HL-60 (cell line): Measurements from ENCODE around the gene CHMP1A.

Source experiments
- DNase-seq, 2 experiments: peaks; one replicate each; pipeline ENCODE4 v3.0.0-alpha.2; 2010 to 2020; ENCODE audit warnings: low read depth in 1 of 2, low spot score in 1 of 2
- H3K27ac ChIP-seq: fragments of 250-450 bp; sonication (Bioruptor Pico); replicated peaks from 2 replicates; pipeline ENCODE4 v1.5.1; 2020; ENCODE audit warnings: mild to moderate bottlenecking, moderate library complexity
- H3K27me3 ChIP-seq: fragments of 250-450 bp; sonication (Bioruptor Pico); 2 replicates; pipeline ENCODE4 v1.5.1; 2021; ENCODE audit warnings: mild to moderate bottlenecking, moderate library complexity; ENCODE audit not compliant: insufficient read depth, poor library complexity, severe bottlenecking
- H3K4me3 ChIP-seq: replicated peaks from 2 replicates; pipeline ENCODE4 v1.5.1; 2011; ENCODE audit warnings: mild to moderate bottlenecking, control low read depth, low read length; ENCODE audit not compliant: insufficient read depth
- CTCF ChIP-seq: IDR thresholded peaks from one replicate; pipeline ENCODE4 v1.5.1; 2011; ENCODE audit warnings: low read length, control low read depth, inconsistent platforms; ENCODE audit not compliant: insufficient read depth
- GABPA ChIP-seq: IDR thresholded peaks from 2 replicates; pipeline ENCODE4 v1.6.1; 2012; ENCODE audit warnings: low read depth
- POLR2AphosphoS5 ChIP-seq: IDR thresholded peaks from 2 replicates; pipeline ENCODE4 v1.6.1; 2012; ENCODE audit warnings: low read depth
- REST ChIP-seq: IDR thresholded peaks from 2 replicates; pipeline ENCODE4 v1.6.1; 2012; ENCODE audit warnings: low read depth; ENCODE audit not compliant: insufficient replicate concordance
- SPI1 ChIP-seq: IDR thresholded peaks from 2 replicates; pipeline ENCODE4 v1.6.1; 2012; ENCODE audit warnings: low read depth, mild to moderate bottlenecking, borderline replicate concordance

Gene CHMP1A

GRCh38 chr16:89602273-89602951, 55.1 kb downstream of the CHMP1A start:
- TF ChIP-seq SPI1: no peak
- TF ChIP-seq REST: no peak
- TF ChIP-seq POLR2AphosphoS5: no peak
- no peak for TF ChIP-seq GABPA
- no peak for TF ChIP-seq CTCF
- peak in 1 of 2 experiments; percentile 8 for DNase-seq
- Histone ChIP-seq H3K4me3 (no peak overlapping the region), H3K27ac (no peak overlapping the region), H3K27me3 (no peaks in the 10 kb centered on the region)

DNA sequence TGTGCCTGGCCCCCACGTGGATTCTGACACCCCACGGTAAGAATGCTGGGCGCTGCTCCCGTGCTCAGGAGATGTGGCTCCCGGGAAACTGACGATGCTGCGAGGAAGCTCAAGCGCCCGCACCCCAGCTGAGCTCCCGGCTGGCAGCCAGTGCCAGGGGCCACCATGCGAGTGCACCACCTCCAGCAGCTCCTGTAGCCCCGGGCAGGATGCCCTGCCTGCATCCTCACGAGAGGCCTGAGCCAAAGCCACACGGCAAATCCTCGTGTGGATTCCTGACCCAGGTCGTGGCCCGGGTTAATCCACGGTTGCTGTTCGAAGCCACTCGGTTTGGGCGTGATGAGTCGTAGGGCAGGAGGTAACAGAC, 55.6 kb downstream of the CHMP1A start:
- H3K4me3 ChIP-seq: no peak overlapping the region
- H3K27me3 ChIP-seq: no peaks in the 10 kb centered on the region
- DNase-seq: no peak
- no peak for TF ChIP-seq REST
- no peak for TF ChIP-seq CTCF
- TF ChIP-seq POLR2AphosphoS5: no peak
- TF ChIP-seq SPI1: no peak
- TF ChIP-seq GABPA: no peak
- no peak overlapping the region for H3K27ac ChIP-seq

DNA sequence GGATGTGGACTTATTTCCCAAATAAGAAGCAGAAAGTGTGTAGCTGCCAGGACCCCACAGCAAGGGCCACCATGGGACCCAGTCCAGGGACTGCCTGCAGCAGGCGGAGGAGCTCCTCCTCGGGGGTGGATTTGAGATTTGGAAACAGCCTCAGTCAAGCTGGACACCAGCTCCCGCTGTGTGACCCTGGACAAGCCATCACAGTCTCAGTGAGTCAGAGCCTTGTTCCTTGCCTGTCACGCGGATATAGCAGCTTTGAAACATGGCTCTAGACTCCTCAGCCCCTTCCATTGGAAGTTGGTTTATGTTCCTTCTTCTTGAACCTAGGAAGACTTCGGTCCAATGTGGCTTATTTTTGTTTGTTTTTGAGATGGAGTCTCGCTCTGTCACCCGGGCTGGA, 56.6 kb downstream of the CHMP1A start:
- TF ChIP-seq GABPA (no peak), REST (no peak), SPI1 (no peak), CTCF (no peak), POLR2AphosphoS5 (no peak)
- DNase-seq: no peak

More for the DNA sequence above, 56.6 kb downstream of the CHMP1A start:
- Histone ChIP-seq H3K27ac (no peak overlapping the region), H3K27me3 (no peaks in the 10 kb centered on the region), H3K4me3 (no peak overlapping the region)
